Prostate gland (tissue), 2 donors: ENCODE data around the gene PPP2R5C.

Source experiments
- CTCF ChIP-seq, 4 experiments: fragments of 200-600 bp in 2 of 4; fragments of 450-650 bp in 2 of 4; sonication (generic) in 2 of 4; IDR thresholded peaks; 1 replicate in 3 of 4; 2 replicates in 1 of 4; pipeline ENCODE4 v1.5.1; 2016 to 2019; ENCODE audit warnings: antibody characterized with exemption in 4 of 4, mild to moderate bottlenecking in 2 of 4, moderate library complexity in 2 of 4
- POLR2A ChIP-seq: fragments of 450-650 bp; IDR thresholded peaks from one replicate; pipeline ENCODE4 v1.6.1; 2016; ENCODE audit warnings: antibody characterized with exemption, mild to moderate bottlenecking

GRCh38 chr14:101915871-101916815, 154.6 kb downstream of the PPP2R5C start:
- TF ChIP-seq POLR2A: no peak
- no peak for TF ChIP-seq CTCF (IDR thresholded peaks at IDR 0.05)
